NCI-H226 (cell line): ENCODE data around the gene ETS1.
A peak's percentile ranks its signal among the peaks of the same experiment; 100 is the strongest.

ENCODE experiments used
- DNase-seq: peaks from one replicate; pipeline ENCODE4 v3.0.0-alpha.2; 2015

ETS1 gene

GRCh38 chr11:128587415-128587814 lies at the start of gene ETS1:
Gene ETS1, minus strand, starts transcription at chr11:128587558. Its CDS starts 14,428 bp downstream, at chr11:128573130.
- DNase-seq = no peak

GRCh38 chr11:128634395-128634794 lies 47.0 kb upstream of the ETS1 start:
- DNase-seq = no peak

GRCh38 chr11:128633384-128633965 lies 46.1 kb upstream of the ETS1 start:
- no peak for DNase-seq

GRCh38 chr11:128632141-128632791 lies 44.9 kb upstream of the ETS1 start:
- peak; percentile 10 for DNase-seq

- peak; percentile 65 for DNase-seq
These were observed 43.2 kb upstream of the ETS1 start for GRCh38 chr11:128630367-128631230.

- DNase-seq = no peak
These were observed 42.3 kb upstream of the ETS1 start for GRCh38 chr11:128629516-128630106.

GRCh38 chr11:128628686-128629085 lies 41.3 kb upstream of the ETS1 start:
- no peak for DNase-seq

GRCh38 chr11:128628325-128628673 lies 40.9 kb upstream of the ETS1 start:
- DNase-seq = no peak

- DNase-seq = no peak
These were observed 40.4 kb upstream of the ETS1 start for GRCh38 chr11:128627666-128628324.

GRCh38 chr11:128626913-128627665 lies 39.7 kb upstream of the ETS1 start:
- DNase-seq = no peak

GRCh38 chr11:128625746-128626145 lies 38.4 kb upstream of the ETS1 start:
- no peak for DNase-seq

- DNase-seq = no peak
These were observed 38.0 kb upstream of the ETS1 start for GRCh38 chr11:128625326-128625725.

GRCh38 chr11:128624269-128625175 lies 37.2 kb upstream of the ETS1 start:
- DNase-seq = no peak

- no peak for DNase-seq
These were observed 35.7 kb upstream of the ETS1 start for GRCh38 chr11:128623091-128623490.

GRCh38 chr11:128621601-128622501 lies 34.5 kb upstream of the ETS1 start:
- no peak for DNase-seq

GRCh38 chr11:128620309-128621100 lies 33.1 kb upstream of the ETS1 start:
- no peak for DNase-seq

GRCh38 chr11:128619540-128620308 lies 32.4 kb upstream of the ETS1 start:
- no peak for DNase-seq

- no peak for DNase-seq
These were observed 31.6 kb upstream of the ETS1 start for GRCh38 chr11:128619007-128619406.
